Activated CD4-positive, alpha-beta T cell treated with anti-CD3 and anti-CD28 coated beads, Interleukin-2, amount 50 U/mL, for 24 hours (primary cell): ENCODE measurements around the gene CD9.

Experiments used
- DNase-seq, 2 donors: peaks; one replicate each; pipeline ENCODE4 v3.0.0-alpha.2; 2020; ENCODE audit warnings: low read depth in 1 of 2, low spot score in 1 of 2

Gene CD9

GRCh38 chr12:6236641-6236940 is 36.4 kb downstream of the CD9 start:
- no peak for DNase-seq

- no peak for DNase-seq
These were observed 37.6 kb downstream of the CD9 start for GRCh38 chr12:6237830-6238229.

- no peak for DNase-seq
These were observed 38.7 kb downstream of the CD9 start for GRCh38 chr12:6238875-6239274.

GRCh38 chr12:6241495-6241894 is 41.3 kb downstream of the CD9 start:
- DNase-seq = no peak

- no peak for DNase-seq
These were observed 49.4 kb downstream of the CD9 start for GRCh38 chr12:6249580-6249979.

- no peak for DNase-seq
These were observed 50.1 kb downstream of the CD9 start for GRCh38 chr12:6250343-6250742.

GRCh38 chr12:6253278-6253677 is 53.1 kb downstream of the CD9 start:
- DNase-seq = no peak

- DNase-seq = no peak
These were observed 54.3 kb downstream of the CD9 start for GRCh38 chr12:6254491-6254890.

- DNase-seq = no peak
These were observed 56.8 kb downstream of the CD9 start for GRCh38 chr12:6257007-6257406.

- no peak for DNase-seq
These were observed 62.0 kb downstream of the CD9 start for GRCh38 chr12:6262211-6262610.

GRCh38 chr12:6262623-6263022 is 62.4 kb downstream of the CD9 start:
- no peak for DNase-seq

- DNase-seq = no peak
These were observed 63.7 kb downstream of the CD9 start for GRCh38 chr12:6263931-6264330.

- DNase-seq = no peak
These were observed 64.3 kb downstream of the CD9 start for GRCh38 chr12:6264402-6265037.

- DNase-seq = no peak
These were observed 64.8 kb downstream of the CD9 start for GRCh38 chr12:6265038-6265405.

GRCh38 chr12:6266541-6266966 is 66.4 kb downstream of the CD9 start:
- no peak for DNase-seq

GRCh38 chr12:6266971-6267721 is 66.9 kb downstream of the CD9 start:
- peak; percentile 25 to 36 for DNase-seq

GRCh38 chr12:6268484-6269157 is 68.4 kb downstream of the CD9 start:
- no peak for DNase-seq

GRCh38 chr12:6269986-6270385 is 69.8 kb downstream of the CD9 start:
- no peak for DNase-seq

- DNase-seq = no peak
These were observed 71.1 kb downstream of the CD9 start for GRCh38 chr12:6271281-6271680.

- no peak for DNase-seq
These were observed 72.4 kb downstream of the CD9 start for GRCh38 chr12:6272300-6273204.

GRCh38 chr12:6273205-6273540 is 73.0 kb downstream of the CD9 start:
- DNase-seq = no peak
